ENCODE results near the gene CCDC160.
"Not testable (repeated sequence)": the region's sequence is repeated elsewhere in the genome, so short reads cannot be mapped to it uniquely, and the experiment has no call there.

Gene CCDC160

DNA sequence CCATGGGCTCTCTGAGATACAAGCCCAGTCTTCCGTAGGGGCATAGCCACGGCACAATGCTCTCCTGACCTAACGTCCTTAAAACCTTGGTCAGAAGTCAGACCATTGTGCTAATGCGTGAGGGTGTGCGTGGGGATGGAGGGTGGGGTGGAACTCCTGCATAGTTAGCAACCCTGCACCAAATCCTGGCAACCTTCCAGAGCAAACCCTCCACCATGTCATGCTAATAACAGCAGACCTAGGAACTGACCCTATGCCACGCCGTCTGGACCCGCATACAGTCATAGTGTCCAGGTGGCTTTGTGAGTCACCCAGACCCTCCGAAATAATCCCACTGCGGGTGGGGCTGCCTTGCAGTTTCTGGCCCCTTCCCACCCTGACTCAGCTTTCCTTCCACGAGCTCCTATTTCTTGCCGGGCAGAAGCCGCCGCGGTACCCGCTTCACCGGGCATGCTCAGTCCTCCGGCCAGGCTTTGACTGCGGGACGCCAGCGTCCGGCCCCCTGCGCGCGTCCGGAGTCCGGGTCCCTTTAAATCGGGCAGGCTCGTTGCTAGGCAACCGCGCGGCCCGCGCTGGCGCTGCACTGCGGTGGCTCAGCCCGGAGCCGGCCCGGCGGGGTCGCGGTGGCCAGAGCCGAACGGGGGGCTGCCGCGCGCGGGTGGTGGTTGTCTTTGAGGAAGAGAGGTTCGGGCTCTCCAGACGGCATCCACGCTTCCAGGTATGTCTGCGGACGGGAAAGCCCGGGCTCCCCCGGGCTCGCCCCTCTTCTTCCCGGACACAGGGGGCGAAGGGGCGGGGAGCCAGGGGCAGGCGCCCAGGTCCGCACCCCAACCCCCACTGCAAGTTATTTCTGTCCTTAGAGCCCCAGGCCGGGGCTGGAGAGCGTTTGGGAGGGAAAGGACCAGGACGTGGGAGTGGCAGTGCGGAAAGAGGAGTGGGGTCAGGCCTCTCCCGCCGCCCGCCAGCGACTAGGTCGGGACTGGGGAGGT, at the start of gene CCDC160:
Gene CCDC160, plus strand, starts transcription at position 557 of the 989 bp plus-strand sequence. CDS start 7,619 bp downstream, outside the sequence.
- no peak for DNase-seq (ENCODE audit: low read depth in 2 of 2)

GRCh38 chrX:134191281-134191680, 45.7 kb upstream of the CCDC160 start:
- no peak for DNase-seq (ENCODE audit: low read depth in 2 of 2)

GRCh38 chrX:134194915-134195314, 42.1 kb upstream of the CCDC160 start:
- DNase-seq (ENCODE audit: low read depth in 2 of 2), result no peak

DNA sequence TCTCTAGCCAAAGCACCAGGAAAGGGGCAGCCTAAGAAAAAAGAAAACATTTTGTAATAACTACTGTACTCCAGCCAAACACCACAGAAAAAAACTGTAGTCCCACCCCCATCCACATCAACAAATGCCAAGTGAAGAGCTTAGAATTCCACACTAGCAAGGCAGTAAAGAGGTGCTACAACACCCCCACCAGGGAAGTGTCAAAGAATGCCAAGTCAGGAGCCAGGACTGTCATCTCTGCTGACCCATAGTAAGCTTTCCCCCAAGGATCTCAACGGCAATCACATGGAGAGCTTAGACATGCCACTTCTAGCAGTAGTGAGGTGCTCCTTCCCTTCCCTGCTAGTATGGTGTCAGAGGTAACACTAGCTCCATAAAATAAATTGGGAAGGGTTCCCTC, 34.4 kb upstream of the CCDC160 start:
- DNase-seq (ENCODE audit: low read depth in 2 of 2), result no peak

DNA sequence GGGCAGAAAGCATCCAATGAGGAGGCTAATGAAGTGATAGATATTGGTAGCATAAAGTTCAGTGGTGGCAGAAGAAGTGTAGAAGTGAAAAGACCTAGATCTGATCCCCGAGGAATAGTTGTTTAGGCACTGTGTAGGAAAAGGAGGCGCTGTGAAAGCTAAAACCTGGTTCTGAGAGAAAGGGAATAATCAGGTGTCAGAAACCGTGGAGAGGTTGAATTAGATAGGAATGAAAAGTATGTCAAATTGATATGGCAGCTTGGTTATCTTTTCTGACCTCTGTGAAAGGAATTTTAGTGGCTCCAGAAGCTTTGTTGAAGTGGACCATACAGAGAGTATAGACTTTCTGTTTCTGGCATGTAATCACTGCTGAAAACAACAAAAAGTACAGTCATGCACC, 30.8 kb upstream of the CCDC160 start:
- DNase-seq (ENCODE audit: low read depth in 2 of 2), result no peak

DNA sequence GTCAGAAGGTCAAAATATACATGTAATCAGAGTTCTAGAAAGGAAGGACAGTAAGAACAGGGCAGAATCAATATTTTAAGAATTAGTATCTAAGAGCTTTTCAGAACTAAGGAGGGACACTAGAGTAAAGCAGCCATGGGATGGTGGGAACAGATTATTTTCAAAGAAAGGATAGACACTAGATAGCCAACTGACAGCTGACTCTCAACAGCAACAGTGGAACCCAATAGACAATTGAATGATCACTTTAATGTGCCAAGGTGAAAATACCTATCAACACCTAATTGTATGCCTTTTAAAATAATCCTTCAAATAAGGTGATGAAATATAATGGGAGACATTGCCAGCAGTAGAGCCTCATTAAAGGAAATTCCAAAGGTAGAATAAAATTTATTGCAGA, 26.5 kb upstream of the CCDC160 start:
- DNase-seq (ENCODE audit: low read depth in 2 of 2), result no peak

- DNase-seq (ENCODE audit: low read depth in 2 of 2), result no peak
These were observed 1.7 kb upstream of the CCDC160 start for GRCh38 chrX:134235236-134235635.

DNA sequence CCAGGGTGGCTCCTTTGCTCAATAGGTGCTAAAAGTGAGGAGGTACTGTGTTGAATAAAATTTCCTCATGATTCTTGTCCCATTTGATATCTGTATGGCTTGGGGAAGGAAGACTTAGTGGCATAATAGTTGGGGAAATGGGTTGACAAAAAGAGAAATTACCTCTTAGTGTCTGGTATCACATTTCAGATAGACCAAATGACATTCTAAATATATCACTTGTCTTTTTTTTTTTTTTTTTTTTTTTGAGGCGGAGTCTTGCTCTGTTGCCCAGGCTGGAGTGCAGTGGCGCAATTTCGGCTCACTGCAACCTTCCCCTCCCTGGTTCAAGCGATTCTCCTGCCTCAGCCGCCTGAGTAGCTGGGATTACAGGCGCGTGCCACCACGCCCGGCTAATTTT, 1.2 kb downstream of the CCDC160 start:
- DNase-seq (ENCODE audit: low read depth in 2 of 2), result not testable (repeated sequence)

DNA sequence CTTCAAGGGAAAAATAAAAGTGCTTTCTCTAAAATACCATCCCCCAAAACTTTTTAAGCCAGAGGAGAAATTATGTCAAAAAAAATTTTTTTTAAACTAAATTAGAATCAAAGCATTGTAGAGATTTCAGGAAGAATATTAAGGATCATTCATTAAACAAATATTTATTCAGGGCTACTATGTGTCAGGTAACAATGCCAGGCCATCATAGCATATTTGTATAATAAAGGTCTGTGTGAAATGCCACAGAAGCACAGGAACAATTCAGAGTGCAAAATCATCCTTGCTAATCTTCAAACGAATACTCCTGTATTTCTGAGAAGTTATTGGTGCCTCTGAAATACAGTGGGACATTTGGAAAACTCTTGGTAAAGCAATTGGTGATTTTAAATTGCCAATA, 2.0 kb downstream of the CCDC160 start:
- no peak for DNase-seq (ENCODE audit: low read depth in 2 of 2)

DNA sequence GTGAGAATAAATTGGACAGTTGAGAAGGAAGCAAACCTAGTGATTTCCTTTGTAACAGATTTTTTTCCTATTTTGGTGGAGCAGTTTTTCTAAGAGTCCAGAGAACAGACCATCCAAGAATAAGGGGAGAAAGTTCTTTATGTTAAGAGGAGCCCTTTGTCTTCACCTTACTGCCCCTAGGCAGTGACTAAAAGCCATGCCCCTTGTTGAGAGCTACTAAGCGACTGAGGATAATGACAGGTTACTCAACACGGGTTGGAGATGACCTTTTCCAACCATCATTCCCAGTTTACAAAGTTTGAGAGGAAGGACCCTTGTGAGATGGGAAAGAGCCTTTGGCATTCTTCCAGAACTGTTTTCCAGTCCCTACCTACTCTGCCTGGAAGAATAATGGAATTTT, 3.2 kb downstream of the CCDC160 start:
- no peak for DNase-seq (ENCODE audit: low read depth in 2 of 2)

DNA sequence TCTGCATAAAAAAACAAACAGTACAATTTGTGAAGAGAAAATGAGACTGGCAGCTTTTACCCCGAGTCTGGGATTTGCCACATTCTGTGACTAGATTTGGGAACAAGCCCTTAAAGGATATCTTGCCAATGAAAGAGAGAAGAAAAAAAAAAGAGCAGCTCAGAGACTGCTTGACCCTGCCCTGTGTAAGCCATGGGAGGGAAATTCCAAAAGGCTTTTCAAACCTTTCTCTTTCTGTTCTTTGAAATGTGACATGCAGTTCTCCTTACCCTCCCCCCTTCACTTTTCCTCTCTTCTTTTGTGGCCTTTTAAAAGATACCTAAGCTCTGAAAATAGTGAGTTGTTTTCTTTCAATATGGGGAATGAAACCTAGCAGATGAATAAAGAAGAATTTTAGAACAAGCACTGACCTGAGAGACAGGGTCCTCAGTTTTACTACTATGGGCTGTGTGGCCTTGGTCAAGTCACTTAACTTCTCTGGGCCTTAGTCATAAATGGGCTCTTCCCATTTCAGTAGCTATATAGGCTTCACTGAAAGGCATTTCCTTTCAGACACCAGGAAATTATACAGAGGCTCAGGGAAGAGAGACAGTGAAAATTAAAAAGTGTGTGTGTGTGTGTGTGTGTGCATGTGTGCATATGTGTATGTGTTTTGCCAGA, 5.1 kb downstream of the CCDC160 start:
- no peak for DNase-seq (ENCODE audit: low read depth in 2 of 2)

DNA sequence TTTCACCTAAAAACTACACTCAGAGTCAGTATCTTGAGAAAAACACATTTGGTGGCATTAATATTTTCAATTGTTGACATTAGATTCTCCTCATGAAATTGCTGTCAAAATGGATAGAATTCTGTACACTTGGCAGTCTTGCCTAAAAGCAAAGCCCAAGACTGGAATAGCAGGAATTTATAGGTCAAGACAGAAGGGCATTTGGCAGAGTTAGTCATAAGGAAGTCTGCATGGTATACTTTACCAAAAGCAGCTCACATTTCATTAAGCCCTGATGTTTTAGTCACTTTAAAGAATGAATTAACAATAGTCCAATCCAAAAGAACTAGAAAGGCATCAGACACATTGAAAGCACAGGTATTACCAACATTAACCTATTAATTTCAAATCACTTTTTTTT, 7.1 kb downstream of the CCDC160 start:
- DNase-seq (ENCODE audit: low read depth in 2 of 2), result no peak

GRCh38 chrX:134246282-134246681, 9.3 kb downstream of the CCDC160 start:
- DNase-seq (ENCODE audit: low read depth in 2 of 2), result no peak

DNA sequence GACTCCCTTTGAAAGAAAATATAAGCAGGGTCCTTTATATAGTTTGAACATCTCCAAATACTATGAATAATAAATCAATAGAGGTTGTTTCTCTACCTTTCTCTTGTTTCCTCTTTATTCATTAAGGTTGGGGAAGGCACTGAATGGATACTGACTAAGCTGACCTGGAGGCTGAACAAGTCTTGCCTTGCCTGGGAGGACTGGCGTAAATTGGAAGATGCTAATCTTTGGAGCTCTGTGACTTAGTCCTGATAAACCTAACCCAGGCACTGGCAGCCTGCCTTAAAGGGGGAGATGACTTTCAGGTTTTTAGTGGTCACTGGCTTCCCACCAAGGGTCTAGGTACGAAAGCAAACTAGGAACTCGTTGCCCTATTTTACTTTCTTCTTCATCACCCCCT, 10.5 kb downstream of the CCDC160 start:
- DNase-seq (ENCODE audit: low read depth in 2 of 2), result no peak

DNA sequence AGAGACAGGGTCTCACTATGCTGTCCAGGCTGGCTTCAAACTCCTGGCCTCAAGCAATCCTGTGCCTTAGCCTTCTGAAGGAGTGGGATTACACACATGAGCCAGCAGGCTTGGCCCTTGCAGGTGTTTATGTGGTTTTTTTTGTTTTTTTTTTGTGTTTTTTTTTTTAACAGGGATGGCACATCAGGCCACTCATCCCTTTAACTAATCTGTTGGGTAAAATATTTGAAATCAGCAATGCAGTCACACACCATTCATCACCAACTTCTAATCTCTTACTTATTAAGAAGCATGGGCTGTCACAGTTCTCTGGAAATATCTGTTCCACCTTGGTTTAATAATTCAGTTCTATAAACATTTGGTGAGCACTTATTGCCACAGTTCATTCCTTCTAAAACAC, 12.3 kb downstream of the CCDC160 start:
- DNase-seq (ENCODE audit: low read depth in 2 of 2), result no peak

GRCh38 chrX:134251241-134251640, 14.3 kb downstream of the CCDC160 start:
- DNase-seq (ENCODE audit: low read depth in 2 of 2), result no peak

DNA sequence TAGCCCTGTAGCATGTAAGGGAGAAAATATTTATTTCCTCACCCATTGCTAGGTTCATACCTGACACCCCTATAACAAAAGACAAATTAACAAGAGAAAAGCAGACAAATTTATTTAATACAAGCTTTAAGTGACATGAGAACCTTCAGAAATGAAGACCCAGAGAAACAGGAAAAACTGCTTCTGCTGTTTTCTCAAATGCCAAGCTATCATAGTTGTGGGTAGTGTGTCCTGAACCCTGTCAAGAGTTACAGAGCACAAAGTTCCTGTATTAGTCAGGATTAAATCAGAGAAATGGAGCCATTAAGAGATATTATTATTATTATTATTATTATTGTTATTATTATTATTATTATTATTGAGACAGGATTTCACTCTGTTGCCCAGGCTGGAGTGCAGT, 17.5 kb downstream of the CCDC160 start:
- no peak for DNase-seq (ENCODE audit: low read depth in 2 of 2)

GRCh38 chrX:134255555-134255954, 18.6 kb downstream of the CCDC160 start:
- DNase-seq (ENCODE audit: low read depth in 2 of 2), result no peak

- DNase-seq (ENCODE audit: low read depth in 2 of 2), result no peak
These were observed 19.7 kb downstream of the CCDC160 start for GRCh38 chrX:134256684-134257083.

- DNase-seq (ENCODE audit: low read depth in 2 of 2), result no peak
These were observed 21.2 kb downstream of the CCDC160 start for GRCh38 chrX:134258202-134258601.

DNA sequence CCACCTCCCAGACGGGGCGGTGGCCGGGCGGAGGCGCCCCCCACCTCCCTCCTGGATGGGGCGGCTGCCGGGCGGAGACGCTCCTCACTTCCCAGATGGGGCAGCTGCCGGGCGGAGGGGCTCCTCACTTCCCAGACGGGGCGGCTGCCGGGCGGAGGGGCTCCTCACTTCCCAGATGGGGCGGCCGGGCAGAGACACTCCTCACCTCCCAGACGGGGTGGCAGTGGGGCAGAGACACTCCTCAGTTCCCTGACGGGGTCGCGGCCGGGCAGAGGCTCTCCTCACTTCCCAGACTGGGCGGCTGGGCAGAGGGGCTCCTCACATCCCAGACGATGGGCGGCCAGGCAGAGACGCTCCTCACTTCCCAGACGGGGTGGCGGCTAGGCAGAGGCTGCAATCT, 49.0 kb downstream of the CCDC160 start:
- not testable (repeated sequence) for DNase-seq (ENCODE audit: low read depth in 2 of 2)

DNA sequence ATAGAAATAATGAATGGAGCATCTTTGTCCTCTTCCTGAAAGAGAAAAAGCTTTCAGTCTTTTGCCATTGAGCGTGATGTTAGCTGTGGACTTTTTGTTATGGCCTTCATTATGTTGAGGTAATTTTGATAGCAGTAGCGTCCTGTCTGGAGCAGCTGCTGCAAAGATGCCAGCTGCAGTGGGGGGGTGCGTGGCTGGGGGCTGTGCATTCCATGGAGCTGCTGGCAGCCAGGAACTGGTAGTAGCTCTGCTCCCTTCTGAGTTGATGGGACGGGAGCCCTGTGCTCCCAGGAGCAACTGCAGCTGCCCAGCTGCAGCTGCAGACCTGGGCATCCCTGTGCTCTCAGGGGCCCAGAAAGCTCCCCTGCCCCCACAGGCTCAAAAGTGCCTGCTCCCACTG, 50.4 kb downstream of the CCDC160 start:
- DNase-seq (ENCODE audit: low read depth in 2 of 2), result no peak

DNA sequence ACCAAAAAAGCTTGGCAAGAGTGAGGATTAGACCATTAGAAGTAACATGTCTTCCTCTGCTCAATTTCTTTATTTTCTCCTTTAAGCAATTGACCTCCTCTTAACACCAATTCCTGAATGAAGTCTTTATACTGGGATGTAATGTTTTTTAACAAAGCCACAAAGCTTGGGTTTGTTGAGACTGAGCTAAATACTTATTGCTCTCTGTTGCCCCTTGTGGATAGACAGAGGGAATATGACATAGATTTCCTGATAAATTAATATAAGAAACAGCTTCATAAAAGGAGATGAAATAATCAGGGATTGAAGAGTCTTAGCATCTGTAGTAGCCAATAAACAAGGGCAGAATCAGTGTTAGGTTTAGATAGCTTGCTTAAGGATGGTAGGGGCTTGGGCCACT, 57.6 kb downstream of the CCDC160 start:
- no peak for DNase-seq (ENCODE audit: low read depth in 2 of 2)

All from stimulated activated CD4-positive, alpha-beta T cell treated with anti-CD3 and anti-CD28 coated beads, Interleukin-12 subunit alpha, Interleukin-12 subunit beta, amount 100 ng/mL, for 24 hours (primary cell).